HepG2 (cell line): ENCODE results near the gene MAP3K9. TPM values are rescaled to one million over a fixed set of nuclear protein-coding genes. Genes with fewer than 3 reads are reported as not detected.

Source experiments
- GZF1 ChIP-seq: sonication (generic); formaldehyde crosslinking; IDR thresholded peaks from 2 replicates; pipeline ENCODE4 v1.5.1; 2020; ENCODE audit warnings: mild to moderate bottlenecking, missing genetic modification reagents
- HCFC1 ChIP-seq: fragments of 150-350 bp; IDR thresholded peaks from 2 replicates; pipeline ENCODE4 v1.6.1; 2014; ENCODE audit warnings: low read depth, low read length
- HNF4G ChIP-seq, 2 experiments: sonication (generic) in 1 of 2; formaldehyde crosslinking in 1 of 2; IDR thresholded peaks; 2 replicates each; pipeline versions ENCODE4 v1.4.0 to v1.6.1; 2011 to 2020; ENCODE audit warnings: borderline replicate concordance in 2 of 2, low read depth in 2 of 2, mild to moderate bottlenecking in 2 of 2, low read length in 1 of 2, missing genetic modification reagents in 1 of 2, moderate library complexity in 1 of 2
- HNRNPL ChIP-seq: fragments of 200-400 bp; formaldehyde crosslinking; IDR thresholded peaks from 2 replicates; pipeline ENCODE4 v1.6.1; 2017; ENCODE audit warnings: mild to moderate bottlenecking, low read depth, low read length
- KDM2A ChIP-seq: sonication (generic); formaldehyde crosslinking; IDR thresholded peaks from 2 replicates; pipeline ENCODE4 v1.4.0; 2020; ENCODE audit warnings: low read depth, missing genetic modification reagents, borderline replicate concordance
- LCORL ChIP-seq, 2 experiments: fragments of 450-650 bp in 1 of 2; sonication (generic) in 1 of 2; formaldehyde crosslinking in 1 of 2; IDR thresholded peaks; 2 replicates each; pipeline versions ENCODE4 v1.5.0 to v1.6.1; 2017 to 2020; ENCODE audit warnings: antibody characterized with exemption in 1 of 2, missing genetic modification reagents in 1 of 2
- MAZ ChIP-seq, 2 experiments: sonication (generic) in 1 of 2; formaldehyde crosslinking in 1 of 2; IDR thresholded peaks; 2 replicates each; pipeline versions ENCODE4 v1.5.0 to v1.6.1; 2012 to 2020; ENCODE audit warnings: low read depth in 2 of 2, mild to moderate bottlenecking in 2 of 2, borderline replicate concordance in 1 of 2, improper control_type of control experiment in 1 of 2, low read length in 1 of 2, missing genetic modification reagents in 1 of 2, moderate library complexity in 1 of 2
- MTF2 ChIP-seq: sonication (generic); formaldehyde crosslinking; IDR thresholded peaks from 2 replicates; pipeline ENCODE4 v1.5.0; 2020; ENCODE audit warnings: missing genetic modification reagents, borderline replicate concordance
- NR2F2 ChIP-seq: IDR thresholded peaks from 2 replicates; pipeline ENCODE4 v1.6.1; 2012; ENCODE audit warnings: low read depth, inconsistent platforms, borderline replicate concordance
- RARG ChIP-seq: sonication (generic); formaldehyde crosslinking; IDR thresholded peaks from 2 replicates; pipeline ENCODE4 v1.4.0; 2020; ENCODE audit warnings: low read depth, mild to moderate bottlenecking, missing genetic modification reagents
- RBM22 ChIP-seq: fragments of 200-400 bp; formaldehyde crosslinking; optimal IDR thresholded peaks from 2 replicates; pipeline ENCODE3; 2017; ENCODE audit warnings: mild to moderate bottlenecking, low read length, moderate library complexity
- SIN3A ChIP-seq: IDR thresholded peaks from 2 replicates; pipeline ENCODE4 v1.6.1; 2011; ENCODE audit warnings: low read depth, mild to moderate bottlenecking, control low read depth, low read length, borderline replicate concordance
- SIX4 ChIP-seq: sonication (generic); formaldehyde crosslinking; IDR thresholded peaks from 2 replicates; pipeline ENCODE4 v1.4.0; 2020; ENCODE audit warnings: missing genetic modification reagents
- ZNF138 ChIP-seq: sonication (generic); formaldehyde crosslinking; IDR thresholded peaks from 2 replicates; pipeline ENCODE4 v1.5.0; 2020; ENCODE audit warnings: mild to moderate bottlenecking, low read depth, missing genetic modification reagents
- ZNF205 ChIP-seq: IDR thresholded peaks from 2 replicates; pipeline ENCODE4 v1.6.1; 2018; ENCODE audit warnings: missing biosample characterization, missing genetic modification reagents
- ZNF530 ChIP-seq: sonication (generic); formaldehyde crosslinking; IDR thresholded peaks from 2 replicates; pipeline ENCODE4 v1.5.0; 2020; ENCODE audit warnings: low read depth, mild to moderate bottlenecking, missing genetic modification reagents
- ZNF547 ChIP-seq: sonication (generic); formaldehyde crosslinking; IDR thresholded peaks from 2 replicates; pipeline ENCODE4 v1.5.1; 2020; ENCODE audit warnings: mild to moderate bottlenecking, missing genetic modification reagents
- ZNF660 ChIP-seq: sonication (generic); formaldehyde crosslinking; IDR thresholded peaks from 2 replicates; pipeline ENCODE4 v1.5.1; 2020; ENCODE audit warnings: mild to moderate bottlenecking, low read depth, missing genetic modification reagents, borderline replicate concordance
- ZNF7 ChIP-seq: IDR thresholded peaks from 2 replicates; pipeline ENCODE4 v1.6.1; 2016; ENCODE audit warnings: missing biosample characterization, missing genetic modification reagents
- ZNF775 ChIP-seq: sonication (generic); formaldehyde crosslinking; IDR thresholded peaks from 2 replicates; pipeline ENCODE4 v1.4.0; 2020; ENCODE audit warnings: missing genetic modification reagents, mild to moderate bottlenecking, moderate library complexity, borderline replicate concordance
- polyA plus RNA-seq, 8 experiments: library from polyadenylated mRNA; depleted of rRNA in 3 of 8; stranded (reverse) in 7 of 8; unstranded in 1 of 8; fragments of >200 nt; fragmentation: Illumina TruSeq in 4 of 8; extraction: Trizol in 4 of 8; gene quantifications; 2 replicates each; pipeline versions ENCODE4 v1.2.1 to v1.2.3, GENCODE V29; 2011 to 2016; ENCODE audit warnings: low read depth in 4 of 8, missing spikeins in 1 of 8, mixed read lengths in 1 of 8; ENCODE audit not compliant: insufficient read depth in 1 of 8
- total RNA-seq, 5 experiments: library from RNA; depleted of rRNA; stranded (reverse); fragments of >200 nt; fragmentation: Illumina TruSeq; extraction: Trizol; gene quantifications; 2 replicates each; pipeline ENCODE4 v1.2.3, GENCODE V29; 2016; ENCODE audit warnings: low read depth in 1 of 5
- TF ChIP-seq, protein P1 (sequence below): IDR thresholded peaks from 2 replicates; pipeline ENCODE4 v1.6.1; 2016; ENCODE audit warnings: missing compliant biosample characterization, missing genetic modification reagents, borderline replicate concordance
- TF ChIP-seq, protein P2 (sequence below): sonication (generic); formaldehyde crosslinking; IDR thresholded peaks from 2 replicates; pipeline ENCODE4 v1.8.0; 2022; ENCODE audit warnings: mild to moderate bottlenecking, missing genetic modification reagents
- TF ChIP-seq, protein P3 (sequence below): sonication (generic); formaldehyde crosslinking; IDR thresholded peaks from 2 replicates; pipeline ENCODE4 v1.4.0; 2020; ENCODE audit warnings: missing genetic modification reagents, borderline replicate concordance

Gene MAP3K9
- total and polyA plus RNA-seq, 2 of the 13 experiments (the other 11 are each of a cell fraction or from before 2014, with no cell fraction given): 4.3 to 4.5 TPM

DNA sequence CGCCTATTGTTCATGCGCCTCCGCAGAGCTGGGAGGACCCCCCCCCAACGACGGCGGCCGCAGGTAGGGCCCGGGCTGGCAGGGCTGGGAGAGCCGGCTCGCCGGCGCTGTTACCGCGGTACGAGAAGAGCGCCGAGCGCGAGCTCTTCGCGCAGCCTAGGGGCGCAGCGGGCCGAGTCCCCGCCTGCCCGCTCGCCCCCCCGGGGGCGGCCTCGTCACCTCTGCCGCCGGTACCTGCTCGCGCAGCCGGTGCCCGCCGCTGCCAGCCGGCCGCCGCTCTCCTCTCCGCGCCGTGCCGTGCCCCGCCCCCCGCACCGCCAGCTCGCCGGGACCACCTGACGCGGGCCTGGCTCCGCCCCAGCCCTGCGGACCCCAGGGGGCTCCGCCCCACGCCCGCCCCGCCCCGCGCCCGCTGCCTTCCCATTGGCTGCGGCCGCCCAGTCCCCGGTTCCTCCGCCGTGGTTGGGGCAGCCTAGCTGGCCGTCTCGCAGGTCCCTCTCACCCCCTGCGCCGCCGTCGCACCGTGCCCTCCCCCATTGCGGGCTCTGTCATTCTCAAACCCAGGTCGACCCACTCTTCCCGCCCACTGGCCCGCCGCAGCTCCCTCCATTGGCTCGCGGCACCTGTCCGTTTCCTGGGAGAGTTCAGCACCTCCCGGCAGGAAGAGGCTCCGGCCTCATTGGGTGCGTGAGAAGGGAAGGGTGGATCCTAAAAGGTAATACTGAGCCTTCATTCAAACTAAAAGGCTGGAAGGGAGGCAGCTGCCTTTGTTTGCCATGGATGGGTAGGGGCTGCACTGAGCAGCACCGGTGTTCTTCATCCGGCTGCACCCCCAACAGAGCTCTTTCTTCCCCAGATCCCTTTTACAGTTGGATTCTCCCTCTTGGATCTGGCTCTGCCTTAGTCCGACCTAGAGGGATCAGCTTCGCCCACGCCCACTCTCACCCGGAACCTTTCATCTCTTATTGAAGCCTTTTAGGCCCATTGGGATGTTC is at the start of gene MAP3K9 (continued):
- TF ChIP-seq HNF4G (IDR thresholded peaks at IDR 0.05; ENCODE audit: borderline replicate concordance, low read depth, low read length) (no peak), HNF4G (CRISPR knock-in tag; IDR thresholded peaks at IDR 0.05; ENCODE audit: borderline replicate concordance, low read depth) (no peak), ZNF775 (CRISPR knock-in tag) (no peak), ZNF138 (CRISPR knock-in tag) (no peak), ZNF530 (CRISPR knock-in tag) (0 out of 2 replicates have a peak, but pooled peaks have one; percentile 35), ZNF205 (CRISPR knock-in tag) (no peak), NR2F2 (no peak), MTF2 (CRISPR knock-in tag) (no peak), ZNF7 (no peak), SIX4 (CRISPR knock-in tag) (no peak), RARG (CRISPR knock-in tag) (no peak), LCORL (IDR thresholded peaks at IDR 0.05) (no peak), LCORL (CRISPR knock-in tag; IDR thresholded peaks at IDR 0.05) (no peak), GZF1 (no peak), RBM22 (no peak), HCFC1 (no peak), HNRNPL (no peak), SIN3A (peak; percentile 63; the same call in 1 of the 2 replicates), MAZ (IDR thresholded peaks at IDR 0.05; ENCODE audit: borderline replicate concordance, low read depth, low read length) (no peak), MAZ (CRISPR knock-in tag; IDR thresholded peaks at IDR 0.05; ENCODE audit: low read depth) (peak; percentile 81), KDM2A (CRISPR knock-in tag) (peak; percentile 33; the same call in 1 of the 2 replicates), ZNF547 (CRISPR knock-in tag) (no peak), ZNF660 (CRISPR knock-in tag) (no peak)
- TF ChIP-seq, protein P1, sequence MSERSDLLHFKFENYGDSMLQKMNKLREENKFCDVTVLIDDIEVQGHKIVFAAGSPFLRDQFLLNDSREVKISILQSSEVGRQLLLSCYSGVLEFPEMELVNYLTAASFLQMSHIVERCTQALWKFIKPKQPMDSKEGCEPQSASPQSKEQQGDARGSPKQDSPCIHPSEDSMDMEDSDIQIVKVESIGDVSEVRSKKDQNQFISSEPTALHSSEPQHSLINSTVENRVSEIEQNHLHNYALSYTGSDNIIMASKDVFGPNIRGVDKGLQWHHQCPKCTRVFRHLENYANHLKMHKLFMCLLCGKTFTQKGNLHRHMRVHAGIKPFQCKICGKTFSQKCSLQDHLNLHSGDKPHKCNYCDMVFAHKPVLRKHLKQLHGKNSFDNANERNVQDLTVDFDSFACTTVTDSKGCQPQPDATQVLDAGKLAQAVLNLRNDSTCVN (CRISPR knock-in tag): no peak
- TF ChIP-seq, protein P2, sequence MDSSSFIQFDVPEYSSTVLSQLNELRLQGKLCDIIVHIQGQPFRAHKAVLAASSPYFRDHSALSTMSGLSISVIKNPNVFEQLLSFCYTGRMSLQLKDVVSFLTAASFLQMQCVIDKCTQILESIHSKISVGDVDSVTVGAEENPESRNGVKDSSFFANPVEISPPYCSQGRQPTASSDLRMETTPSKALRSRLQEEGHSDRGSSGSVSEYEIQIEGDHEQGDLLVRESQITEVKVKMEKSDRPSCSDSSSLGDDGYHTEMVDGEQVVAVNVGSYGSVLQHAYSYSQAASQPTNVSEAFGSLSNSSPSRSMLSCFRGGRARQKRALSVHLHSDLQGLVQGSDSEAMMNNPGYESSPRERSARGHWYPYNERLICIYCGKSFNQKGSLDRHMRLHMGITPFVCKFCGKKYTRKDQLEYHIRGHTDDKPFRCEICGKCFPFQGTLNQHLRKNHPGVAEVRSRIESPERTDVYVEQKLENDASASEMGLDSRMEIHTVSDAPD (CRISPR knock-in tag): no peak
- TF ChIP-seq, protein P3, sequence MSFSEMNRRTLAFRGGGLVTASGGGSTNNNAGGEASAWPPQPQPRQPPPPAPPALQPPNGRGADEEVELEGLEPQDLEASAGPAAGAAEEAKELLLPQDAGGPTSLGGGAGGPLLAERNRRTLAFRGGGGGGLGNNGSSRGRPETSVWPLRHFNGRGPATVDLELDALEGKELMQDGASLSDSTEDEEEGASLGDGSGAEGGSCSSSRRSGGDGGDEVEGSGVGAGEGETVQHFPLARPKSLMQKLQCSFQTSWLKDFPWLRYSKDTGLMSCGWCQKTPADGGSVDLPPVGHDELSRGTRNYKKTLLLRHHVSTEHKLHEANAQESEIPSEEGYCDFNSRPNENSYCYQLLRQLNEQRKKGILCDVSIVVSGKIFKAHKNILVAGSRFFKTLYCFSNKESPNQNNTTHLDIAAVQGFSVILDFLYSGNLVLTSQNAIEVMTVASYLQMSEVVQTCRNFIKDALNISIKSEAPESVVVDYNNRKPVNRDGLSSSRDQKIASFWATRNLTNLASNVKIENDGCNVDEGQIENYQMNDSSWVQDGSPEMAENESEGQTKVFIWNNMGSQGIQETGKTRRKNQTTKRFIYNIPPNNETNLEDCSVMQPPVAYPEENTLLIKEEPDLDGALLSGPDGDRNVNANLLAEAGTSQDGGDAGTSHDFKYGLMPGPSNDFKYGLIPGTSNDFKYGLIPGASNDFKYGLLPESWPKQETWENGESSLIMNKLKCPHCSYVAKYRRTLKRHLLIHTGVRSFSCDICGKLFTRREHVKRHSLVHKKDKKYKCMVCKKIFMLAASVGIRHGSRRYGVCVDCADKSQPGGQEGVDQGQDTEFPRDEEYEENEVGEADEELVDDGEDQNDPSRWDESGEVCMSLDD: no peak
